Psoas muscle (tissue), 7 donors: Measurements from ENCODE around the gene FGB. TPM values are rescaled to one million over a fixed set of nuclear protein-coding genes. Genes with fewer than 3 reads are reported as not detected.

Source experiments
- polyA plus RNA-seq, 3 donors: library from polyadenylated mRNA; stranded (reverse); fragments of 200-250 nt; gene quantifications; one replicate each; pipeline ENCODE4 v1.2.3, GENCODE V29; 2013
- total RNA-seq, 4 donors: library from RNA; stranded (reverse); fragmentation: NEBNext Ultra II Directional in 2 of 4; extraction: Animal tissue kit (Norgen Biotek cat#: 25700) in 2 of 4; gene quantifications; one replicate each; pipeline versions ENCODE4 v1.2.1 to v1.2.4, GENCODE V29; 2021 to 2023
- donor health status: healthy with polysubstance abuse.
- donor health status: DM: no; HTN: no; CAD: no; lungs with moderate emphysema.
- donor health status: Bipolar disorder and iron deficiency.
- donor health status: healthy.
- donor health status: DM: no; HTN: no; CAD: no.
- donor health status: DM: no; HTN: no; CAD: no.
- donor health status: DM: yes; HTN: yes; CAD: no.

Gene FGB
- total and polyA plus RNA-seq, 7 donors, result 0.54 to 0.77 TPM; not detected in 5

Other genes with a start within 250 kb of the FGB start
- gene DCHS2, start 71.2 kb upstream of the FGB start, total RNA-seq, result under 1 TPM; 0.15 to 0.84 (median 0.19) TPM
- gene DCHS2, start 71.2 kb upstream of the FGB start, polyA plus RNA-seq, result under 1 TPM in 2 of 3 donors, not detected in 1; 0.01 to 0.03 TPM
- 10 to 100 TPM; 37.9 to 45.8 (median 44.3) TPM for gene PLRG1, start 12.6 kb upstream of the FGB start, total RNA-seq
- gene PLRG1, start 12.6 kb upstream of the FGB start, polyA plus RNA-seq, result 10 to 100 TPM; 34.5 to 52.4 (median 36.4) TPM
- gene FGA, start 27.7 kb downstream of the FGB start, total RNA-seq, result under 1 TPM in 2 of 4 donors, not detected in 2; 0.79 to 0.83 TPM
- gene FGA, start 27.7 kb downstream of the FGB start, polyA plus RNA-seq, result not detected
- gene FGG, start 49.6 kb downstream of the FGB start, total RNA-seq, result under 1 TPM in 2 of 4 donors, not detected in 2; 0.75 to 0.84 TPM
- under 1 TPM in 1 of 3 donors, not detected in 2; 0.04 TPM for gene FGG, start 49.6 kb downstream of the FGB start, polyA plus RNA-seq
- gene LRAT, start 181.0 kb downstream of the FGB start, total RNA-seq, result not detected
- under 1 TPM in 2 of 3 donors, not detected in 1; 0.01 to 0.05 TPM for gene LRAT, start 181.0 kb downstream of the FGB start, polyA plus RNA-seq
- not detected for gene RBM46, start 218.3 kb downstream of the FGB start, total RNA-seq
- not detected for gene RBM46, start 218.3 kb downstream of the FGB start, polyA plus RNA-seq